HG02852 (cell line): ENCODE measurements around the gene BEND6.

Experiments used
- ATAC-seq: cut with Tn5 transposase; IDR thresholded peaks from one replicate; pipeline ENCODE4 v1.9.1; 2021; ENCODE audit warnings: mild to moderate bottlenecking, moderate library complexity; ENCODE audit not compliant: unreplicated experiment

Gene BEND6

GRCh38 chr6:56954403-56955170 lies at the start of gene BEND6:
Gene BEND6, plus strand, starts transcription at chr6:56955107. Its CDS starts 26,704 bp downstream, at chr6:56981811.
- ATAC-seq, result peak; percentile 29

GRCh38 chr6:56905378-56905777 lies 49.5 kb upstream of the BEND6 start:
- ATAC-seq, result no peak

GRCh38 chr6:56906752-56907151 lies 48.2 kb upstream of the BEND6 start:
- no peak for ATAC-seq

- no peak for ATAC-seq
Measured at GRCh38 chr6:56909115-56909907, 45.6 kb upstream of the BEND6 start.

- no peak for ATAC-seq
Measured at GRCh38 chr6:56911847-56912246, 43.1 kb upstream of the BEND6 start.

- ATAC-seq, result no peak
Measured at GRCh38 chr6:56913285-56914074, 41.4 kb upstream of the BEND6 start.

GRCh38 chr6:56914798-56915658 lies 39.9 kb upstream of the BEND6 start:
- no peak for ATAC-seq

GRCh38 chr6:56915832-56916231 lies 39.1 kb upstream of the BEND6 start:
- no peak for ATAC-seq

GRCh38 chr6:56916849-56917551 lies 37.9 kb upstream of the BEND6 start:
- ATAC-seq, result no peak

GRCh38 chr6:56922645-56923044 lies 32.3 kb upstream of the BEND6 start:
- ATAC-seq, result no peak

- ATAC-seq, result no peak
Measured at GRCh38 chr6:56923565-56923964, 31.3 kb upstream of the BEND6 start.

- ATAC-seq, result no peak
Measured at GRCh38 chr6:56927538-56928453, 27.1 kb upstream of the BEND6 start.

GRCh38 chr6:56930846-56931245 lies 24.1 kb upstream of the BEND6 start:
- no peak for ATAC-seq

- ATAC-seq, result no peak
Measured at GRCh38 chr6:56932910-56933477, 21.9 kb upstream of the BEND6 start.

GRCh38 chr6:56933650-56934049 lies 21.3 kb upstream of the BEND6 start:
- no peak for ATAC-seq

GRCh38 chr6:56934876-56935275 lies 20.0 kb upstream of the BEND6 start:
- ATAC-seq, result no peak

GRCh38 chr6:56936466-56936865 lies 18.4 kb upstream of the BEND6 start:
- no peak for ATAC-seq

GRCh38 chr6:56938649-56939191 lies 16.2 kb upstream of the BEND6 start:
- no peak for ATAC-seq
